Measurements from ENCODE around the gene DAPK2. TPM values are rescaled to one million over a fixed set of nuclear protein-coding genes. Genes with fewer than 3 reads are reported as not detected.

Gene DAPK2
- total and polyA plus RNA-seq, 9 donors = 0.77 to 6.2 (median 2.0) TPM

- TF ChIP-seq EP300 (IDR thresholded peaks at IDR 0.05) = no peak
- no peak for TF ChIP-seq POLR2A (IDR thresholded peaks at IDR 0.05)
- no peak for DNase-seq
- intact Hi-C loops (cut with DNase I) = no loop called here
- Histone ChIP-seq H3K36me3 (no peaks in the 10 kb centered on the region), H3K4me1 (ENCODE audit: insufficient read depth) (peaks cover 6% of the 10 kb centered on the region), H3K4me3 (no peak overlapping the region), H3K27me3 (no peaks in the 10 kb centered on the region), H3K9me3 (no peaks in the 10 kb centered on the region), H3K27ac (no peak overlapping the region)
- 90 to 91% (median 91%) methylated on average over 6 of the region's 6 CpGs for WGBS, 3 donors
Measured at GRCh38 chr15:63986185-63986680, 60.1 kb downstream of the DAPK2 start.

DNA sequence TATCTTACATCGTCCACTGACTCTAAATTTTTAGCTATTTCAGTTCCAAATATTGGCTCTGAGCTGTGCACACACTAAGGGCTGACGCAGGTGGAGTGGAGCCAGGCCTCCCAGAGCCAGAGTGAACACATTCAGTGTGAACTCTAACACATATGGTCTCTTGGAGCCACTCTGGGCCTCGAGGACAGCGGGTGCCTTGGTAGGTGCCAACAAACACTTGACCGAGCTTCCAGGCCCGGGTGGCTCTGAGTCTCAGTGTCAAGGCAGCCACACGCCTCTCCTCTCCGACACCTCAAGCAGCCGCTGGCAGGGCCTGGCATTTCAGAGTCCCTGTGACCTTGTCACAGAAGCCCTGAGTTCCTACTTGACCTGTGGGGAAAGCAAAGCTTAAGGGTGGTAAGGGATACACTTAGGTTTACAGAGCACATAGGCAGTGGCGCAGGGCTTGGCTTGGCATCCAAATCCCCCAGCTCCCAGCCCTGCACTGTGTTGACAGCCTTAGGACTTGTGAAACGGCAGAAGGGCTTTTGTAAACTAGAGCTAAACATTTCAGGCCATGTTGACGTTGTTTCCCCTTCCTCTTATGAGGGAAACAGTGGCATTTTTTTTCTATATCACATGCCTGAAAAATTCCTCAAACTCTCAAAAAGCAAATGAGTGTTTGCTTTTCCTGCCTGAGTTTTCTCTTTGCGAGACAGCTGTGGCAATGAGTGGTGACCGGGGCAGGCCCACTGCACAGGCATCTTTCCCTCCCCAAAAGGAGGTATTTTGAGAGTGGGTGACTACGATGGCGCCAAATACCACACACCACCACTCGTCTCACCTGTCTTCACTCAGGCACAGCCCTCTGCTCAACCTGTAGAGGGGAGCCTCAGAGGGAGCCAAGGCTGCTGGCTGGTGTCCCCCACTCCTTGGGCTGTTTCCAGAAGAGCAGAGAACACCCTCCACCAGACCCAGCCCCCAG lies 60.8 kb downstream of the DAPK2 start:
- WGBS, 3 donors = 59 to 75% (median 63%) methylated on average over 17 of the region's 17 CpGs
- H3K27ac ChIP-seq = no peak overlapping the region
- no peaks in the 10 kb centered on the region for H3K27me3 ChIP-seq
- H3K36me3 ChIP-seq = no peaks in the 10 kb centered on the region
- H3K9me3 ChIP-seq = no peaks in the 10 kb centered on the region
- H3K4me1 ChIP-seq (ENCODE audit: insufficient read depth) = peaks cover 6% of the 10 kb centered on the region
- peak; percentile 30 to 66 (median 45) for DNase-seq
- intact Hi-C loops (cut with DNase I) = no loop called here
- TF ChIP-seq POLR2A (IDR thresholded peaks at IDR 0.05) (no peak), EP300 (IDR thresholded peaks at IDR 0.05) (no peak), CTCF (IDR thresholded peaks at IDR 0.05) (no peak)
- H3K4me3 ChIP-seq = no peak overlapping the region

GRCh38 chr15:63984331-63984730 lies 62.0 kb downstream of the DAPK2 start:
- Histone ChIP-seq H3K36me3 (no peaks in the 10 kb centered on the region), H3K9me3 (no peaks in the 10 kb centered on the region), H3K27me3 (no peaks in the 10 kb centered on the region), H3K27ac (no peak overlapping the region), H3K4me1 (ENCODE audit: insufficient read depth) (peaks cover 6% of the 10 kb centered on the region), H3K4me3 (no peak overlapping the region)
- intact Hi-C loops (cut with DNase I) = no loop called here
- DNase-seq = no peak
- TF ChIP-seq EP300 (IDR thresholded peaks at IDR 0.05) = no peak
- no peak for TF ChIP-seq CTCF (IDR thresholded peaks at IDR 0.05)
- no peak for TF ChIP-seq POLR2A (IDR thresholded peaks at IDR 0.05)
- 89 to 91% (median 89%) methylated on average over 3 of the region's 3 CpGs for WGBS, 3 donors

DNA sequence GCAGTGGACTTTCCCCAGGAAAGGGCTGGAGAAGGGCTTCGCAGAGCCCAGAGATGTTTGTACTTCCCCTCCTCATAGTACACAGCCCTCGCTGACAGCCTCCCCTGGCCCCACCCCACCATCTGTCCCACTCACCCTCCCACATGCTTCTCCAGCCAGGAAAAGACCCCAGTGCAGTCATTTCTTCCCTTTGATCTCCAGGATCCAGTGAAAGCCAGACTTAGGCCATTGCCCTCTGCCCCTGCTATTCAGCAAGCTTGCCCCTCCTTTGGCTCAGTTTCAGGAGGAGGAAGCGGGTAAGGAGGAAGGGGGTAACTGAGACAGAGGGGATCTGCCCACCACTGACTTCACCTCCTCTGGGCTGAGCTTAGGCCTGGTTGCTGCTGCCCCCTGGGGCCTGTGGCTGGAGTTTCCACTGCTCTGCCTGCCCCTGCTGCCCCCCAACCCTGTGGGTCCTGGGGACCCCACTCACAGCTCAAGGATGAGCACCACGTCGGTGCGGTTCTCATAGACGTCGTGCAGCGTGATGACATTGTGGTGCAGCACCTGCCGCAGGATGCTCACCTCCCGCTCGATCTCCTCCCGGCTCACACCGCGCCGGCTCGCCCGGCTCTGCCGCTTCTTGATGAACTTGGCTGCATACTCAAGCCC lies 63.1 kb downstream of the DAPK2 start:
- no peaks in the 10 kb centered on the region for H3K9me3 ChIP-seq
- no peaks in the 10 kb centered on the region for H3K27me3 ChIP-seq
- no peak for DNase-seq
- H3K27ac ChIP-seq = no peak overlapping the region
- no peaks in the 10 kb centered on the region for H3K36me3 ChIP-seq
- intact Hi-C loops (cut with DNase I) = no loop called here
- WGBS, 3 donors = 86 to 91% (median 87%) methylated on average over 19 of the region's 19 CpGs
- peaks cover 6% of the 10 kb centered on the region for H3K4me1 ChIP-seq (ENCODE audit: insufficient read depth)
- H3K4me3 ChIP-seq = no peak overlapping the region
- TF ChIP-seq POLR2A (IDR thresholded peaks at IDR 0.05) (no peak), EP300 (IDR thresholded peaks at IDR 0.05) (no peak), CTCF (IDR thresholded peaks at IDR 0.05) (no peak)
